Thoracic aorta (tissue), 2 donors: Measurements from ENCODE around the gene CITED2. TPM values are rescaled to one million over a fixed set of nuclear protein-coding genes. Genes with fewer than 3 reads are reported as not detected.

Experiments
- ATAC-seq: fragments of 150-250 bp; one replicate; pipeline ENCODE4 v1.8.0; 2017; ENCODE audit warnings: low read depth; ENCODE audit not compliant: insufficient number of reproducible peaks, low FRiP score
- DNase-seq: peaks from one replicate; pipeline ENCODE4 v3.0.0-alpha.2; 2020; ENCODE audit warnings: low spot score
- H3K27ac ChIP-seq, 2 donors: fragments of 200-600 bp; sonication (generic); 1 replicate in 1 of 2; 2 replicates in 1 of 2; pipeline ENCODE4 v1.5.1; 2016; ENCODE audit warnings: mild to moderate bottlenecking in 2 of 2, moderate library complexity in 2 of 2
- H3K27me3 ChIP-seq: fragments of 200-600 bp; sonication (generic); replicated peaks from 2 replicates; pipeline ENCODE4 v1.6.0; 2016; ENCODE audit warnings: mild to moderate bottlenecking; ENCODE audit not compliant: insufficient read depth
- H3K36me3 ChIP-seq: fragments of 200-600 bp; sonication (generic); one replicate; pipeline ENCODE4 v1.5.1; 2016
- H3K4me1 ChIP-seq, 2 donors: fragments of 200-600 bp; sonication (generic); 1 replicate in 1 of 2; 2 replicates in 1 of 2; pipeline versions ENCODE4 v1.5.1 to v1.6.0; 2016; ENCODE audit warnings: low read depth in 2 of 2, mild to moderate bottlenecking in 1 of 2; ENCODE audit not compliant: control insufficient read depth in 1 of 2
- H3K4me3 ChIP-seq: fragments of 200-600 bp; sonication (generic); 2 replicates; pipeline ENCODE4 v1.5.1; 2016; ENCODE audit warnings: mild to moderate bottlenecking
- H3K9me3 ChIP-seq: fragments of 200-600 bp; sonication (generic); 2 replicates; pipeline ENCODE4 v1.5.1; 2016
- CTCF ChIP-seq: fragments of 200-600 bp; sonication (generic); IDR thresholded peaks from one replicate; pipeline ENCODE4 v1.5.1; 2019; ENCODE audit warnings: antibody characterized with exemption
- total RNA-seq, 2 donors: library from RNA; depleted of rRNA; stranded (reverse); fragments of >200 nt; gene quantifications; one replicate each; pipeline versions ENCODE4 v1.1.0 to v1.2.3, GENCODE V29; 2016

The CITED2 gene
- total RNA-seq, 2 donors from 2014 or later = 43.5 to 62.7 TPM

- no peak overlapping the region for H3K27ac ChIP-seq
- no peak for TF ChIP-seq CTCF
- ATAC-seq = no peak
Measured at GRCh38 chr6:139356924-139357323, 17.5 kb downstream of the CITED2 start.

GRCh38 chr6:139355777-139356445 lies 18.5 kb downstream of the CITED2 start:
- no peak overlapping the region for H3K27ac ChIP-seq
- H3K4me1 ChIP-seq = no peaks in the 10 kb centered on the region
- DNase-seq (no peak), ATAC-seq (no peak)
- TF ChIP-seq CTCF = no peak
- no peak overlapping the region for H3K4me3 ChIP-seq
- H3K9me3 ChIP-seq = no peaks in the 10 kb centered on the region
- H3K36me3 ChIP-seq = no peaks in the 10 kb centered on the region
- no peaks in the 10 kb centered on the region for H3K27me3 ChIP-seq

More at GRCh38 chr6:139356924-139357323, 17.5 kb downstream of the CITED2 start:
- H3K27me3 ChIP-seq = no peaks in the 10 kb centered on the region
- no peaks in the 10 kb centered on the region for H3K9me3 ChIP-seq
- DNase-seq = no peak
- no peak overlapping the region for H3K4me3 ChIP-seq
- no peaks in the 10 kb centered on the region for H3K36me3 ChIP-seq
- H3K4me1 ChIP-seq = no peaks in the 10 kb centered on the region

- ATAC-seq (no peak), DNase-seq (no peak)
- TF ChIP-seq CTCF = no peak
- H3K4me3 ChIP-seq = no peak overlapping the region
- H3K36me3 ChIP-seq = no peaks in the 10 kb centered on the region
- no peak overlapping the region for H3K27ac ChIP-seq
- H3K9me3 ChIP-seq = no peaks in the 10 kb centered on the region
- no peaks in the 10 kb centered on the region for H3K27me3 ChIP-seq
- H3K4me1 ChIP-seq = no peaks in the 10 kb centered on the region
Measured at GRCh38 chr6:139355172-139355571, 19.3 kb downstream of the CITED2 start.

- no peaks in the 10 kb centered on the region for H3K36me3 ChIP-seq
- ATAC-seq (no peak), DNase-seq (no peak)
- no peaks in the 10 kb centered on the region for H3K9me3 ChIP-seq
- H3K27me3 ChIP-seq = no peaks in the 10 kb centered on the region
- TF ChIP-seq CTCF = no peak
- H3K27ac ChIP-seq = no peak overlapping the region
- H3K4me1 ChIP-seq = no peaks in the 10 kb centered on the region
- no peak overlapping the region for H3K4me3 ChIP-seq
Measured at GRCh38 chr6:139354189-139354588, 20.3 kb downstream of the CITED2 start.

GRCh38 chr6:139349464-139350020 lies 24.9 kb downstream of the CITED2 start:
- no peak overlapping the region for H3K4me3 ChIP-seq
- no peak overlapping the region for H3K27ac ChIP-seq
- TF ChIP-seq CTCF = no peak

More at GRCh38 chr6:139349464-139350020, 24.9 kb downstream of the CITED2 start:
- ATAC-seq = no peak
- no peaks in the 10 kb centered on the region for H3K27me3 ChIP-seq
- no peaks in the 10 kb centered on the region for H3K9me3 ChIP-seq
- no peaks in the 10 kb centered on the region for H3K36me3 ChIP-seq
- no peaks in the 10 kb centered on the region for H3K4me1 ChIP-seq
- no peak for DNase-seq
